C4-2B (cell line): ENCODE results near the gene RFXANK.

Experiments used
- ZFX ChIP-seq: fragments of 450-650 bp; IDR thresholded peaks from 2 replicates; pipeline ENCODE4 v1.6.1; 2017
- TF ChIP-seq, protein P1 (sequence below): fragments of 450-650 bp; conservative IDR thresholded peaks from 2 replicates; pipeline ENCODE4 v1.5.1; 2017; ENCODE audit warnings: mild to moderate bottlenecking

DNA sequence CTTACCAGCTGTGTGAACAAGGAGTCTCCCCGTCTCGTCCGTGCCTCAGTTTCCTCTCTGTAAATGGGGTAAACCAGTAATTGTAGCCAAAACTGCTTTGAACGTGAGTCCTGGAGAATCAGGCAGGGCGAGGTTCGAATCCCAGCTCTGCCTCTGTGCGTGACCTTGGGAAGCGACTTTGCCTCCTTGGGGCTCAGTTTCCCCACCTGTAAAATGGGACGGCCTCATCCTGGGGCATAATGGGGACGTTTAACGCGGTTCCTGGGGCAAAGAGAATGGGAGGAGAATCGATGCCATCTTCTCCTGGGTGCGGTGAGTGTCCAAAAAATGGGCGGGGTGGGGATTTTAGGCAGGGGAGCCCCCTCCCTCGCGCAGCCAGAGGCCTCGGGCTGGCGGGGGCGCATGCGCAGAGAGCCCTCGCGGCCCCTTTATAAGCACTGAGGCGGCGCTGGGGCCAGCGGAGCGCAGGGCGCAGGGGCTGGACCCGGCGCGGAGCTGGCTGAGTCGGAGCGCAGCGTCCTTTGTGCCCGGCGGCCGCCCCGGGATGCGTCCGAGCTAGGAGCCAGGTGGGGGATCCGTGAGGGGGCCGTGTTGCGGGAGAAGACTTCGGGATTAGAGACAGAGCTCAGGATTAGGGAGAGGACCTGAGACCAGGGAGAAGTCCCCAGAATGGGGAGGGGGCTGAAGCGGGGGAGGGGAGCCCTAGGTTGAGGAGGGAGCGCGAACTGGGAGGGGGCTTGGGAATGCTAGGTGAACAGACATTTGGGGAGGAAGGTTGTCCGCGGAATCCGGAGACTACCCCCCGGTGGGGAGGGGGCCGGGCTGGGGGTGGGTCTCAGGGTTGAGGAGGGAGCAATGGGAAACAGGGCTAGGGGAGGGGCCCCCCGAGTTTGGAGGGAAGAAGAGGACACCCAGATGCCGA, 19.7 kb downstream of the RFXANK start, which contains the start of gene NCAN:
- TF ChIP-seq, protein P1, sequence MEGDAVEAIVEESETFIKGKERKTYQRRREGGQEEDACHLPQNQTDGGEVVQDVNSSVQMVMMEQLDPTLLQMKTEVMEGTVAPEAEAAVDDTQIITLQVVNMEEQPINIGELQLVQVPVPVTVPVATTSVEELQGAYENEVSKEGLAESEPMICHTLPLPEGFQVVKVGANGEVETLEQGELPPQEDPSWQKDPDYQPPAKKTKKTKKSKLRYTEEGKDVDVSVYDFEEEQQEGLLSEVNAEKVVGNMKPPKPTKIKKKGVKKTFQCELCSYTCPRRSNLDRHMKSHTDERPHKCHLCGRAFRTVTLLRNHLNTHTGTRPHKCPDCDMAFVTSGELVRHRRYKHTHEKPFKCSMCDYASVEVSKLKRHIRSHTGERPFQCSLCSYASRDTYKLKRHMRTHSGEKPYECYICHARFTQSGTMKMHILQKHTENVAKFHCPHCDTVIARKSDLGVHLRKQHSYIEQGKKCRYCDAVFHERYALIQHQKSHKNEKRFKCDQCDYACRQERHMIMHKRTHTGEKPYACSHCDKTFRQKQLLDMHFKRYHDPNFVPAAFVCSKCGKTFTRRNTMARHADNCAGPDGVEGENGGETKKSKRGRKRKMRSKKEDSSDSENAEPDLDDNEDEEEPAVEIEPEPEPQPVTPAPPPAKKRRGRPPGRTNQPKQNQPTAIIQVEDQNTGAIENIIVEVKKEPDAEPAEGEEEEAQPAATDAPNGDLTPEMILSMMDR: no peak
- TF ChIP-seq ZFX: no peak
